CD4-positive, alpha-beta T cell (primary cell): Measurements from ENCODE around the gene MAMDC2. TPM values are rescaled to one million over a fixed set of nuclear protein-coding genes. Genes with fewer than 3 reads are reported as not detected.

Experiments used
- ATAC-seq: fragments of 200-7000 bp; cut with Tn5 transposase; one replicate; pipeline ENCODE4 v1.10.0; 2022; ENCODE audit warnings: mild to moderate bottlenecking; ENCODE audit not compliant: poor library complexity
- CTCF ChIA-PET: fragments of 350-600 bp; sonication (Branson Sonifier 250); formaldehyde crosslinking; loops from one replicate; lab custom pipeline; 2021; ENCODE audit warnings: antibody characterized with exemption, inconsistent platforms; lab: Charles Lee
- POLR2A ChIA-PET: fragments of 350-600 bp; sonication (Branson Sonifier 250); formaldehyde crosslinking; loops from one replicate; lab custom pipeline; 2021; ENCODE audit warnings: antibody characterized with exemption, inconsistent platforms; lab: Charles Lee
- DNase-seq, 14 experiments: peaks; one replicate each; pipeline ENCODE4 v3.0.0-alpha.2; 2013 to 2020; ENCODE audit warnings: mixed read lengths in 2 of 14
- H3K27ac ChIP-seq, 2 donors: one replicate each; pipeline versions ENCODE4 v1.5.1 to v1.7.0; 2013; ENCODE audit warnings: low read length in 2 of 2, low read depth in 1 of 2, mild to moderate bottlenecking in 1 of 2
- H3K27me3 ChIP-seq, 2 experiments: 1 replicate in 1 of 2; 2 replicates in 1 of 2; pipeline versions ENCODE4 v1.6.1 to v1.7.0; 2013; ENCODE audit warnings: low read length in 2 of 2, control low read depth in 1 of 2, mild to moderate bottlenecking in 1 of 2, moderate library complexity in 1 of 2; ENCODE audit not compliant: insufficient read depth in 2 of 2, control insufficient read depth in 1 of 2
- H3K36me3 ChIP-seq: one replicate; pipeline ENCODE4 v1.6.1; 2013; ENCODE audit warnings: low read length, control low read depth; ENCODE audit not compliant: insufficient read depth
- H3K4me1 ChIP-seq: one replicate; pipeline ENCODE4 v1.6.1; 2013; ENCODE audit warnings: low read length, control low read depth; ENCODE audit not compliant: insufficient read depth
- H3K4me3 ChIP-seq: one replicate; pipeline ENCODE4 v1.5.1; 2013; ENCODE audit warnings: mild to moderate bottlenecking, low read length, moderate library complexity
- H3K9me3 ChIP-seq, 2 experiments: 1 replicate in 1 of 2; 2 replicates in 1 of 2; pipeline versions ENCODE4 v1.6.1 to v1.7.0; 2013; ENCODE audit warnings: low read length in 2 of 2, mild to moderate bottlenecking in 2 of 2, control low read depth in 1 of 2, moderate library complexity in 1 of 2; ENCODE audit not compliant: control insufficient read depth in 1 of 2, insufficient read depth in 1 of 2
- H3K27ac Mint-ChIP-seq: one replicate; pipeline ENCODE4 v1.8.0; 2020; ENCODE audit warnings: mixed read lengths
- H3K27me3 Mint-ChIP-seq: one replicate; pipeline ENCODE4 v1.8.0; 2021; ENCODE audit warnings: mixed read lengths
- H3K36me3 Mint-ChIP-seq: one replicate; pipeline ENCODE4 v1.8.0; 2021; ENCODE audit warnings: low read depth, mixed read lengths
- H3K4me1 Mint-ChIP-seq: one replicate; pipeline ENCODE4 v1.8.0; 2021; ENCODE audit warnings: low read depth, mixed read lengths
- H3K4me3 Mint-ChIP-seq: one replicate; pipeline ENCODE4 v1.8.0; 2020; ENCODE audit warnings: mild to moderate bottlenecking, mixed read lengths
- H3K9me3 Mint-ChIP-seq: one replicate; pipeline ENCODE4 v1.8.0; 2020; ENCODE audit warnings: mixed read lengths
- CTCF ChIP-seq: fragments of 200-600 bp; IDR thresholded peaks from one replicate; pipeline ENCODE4 v1.8.0; 2022; ENCODE audit warnings: antibody characterized with exemption, mild to moderate bottlenecking
- intact Hi-C, 2 experiments: fragments of 100-400 bp; cut with DNase I in 1 of 2; cut with micrococcal nuclease in 1 of 2; formaldehyde crosslinking; loops; one replicate each; pipeline versions ENCODE4 v1.15.1 to v1.9.0; 2023 to 2025; cut with DNase I, micrococcal nuclease
- total RNA-seq, 174 experiments: library from RNA in 2 of 174; stranded (reverse) in 2 of 174; gene quantifications; one replicate each; pipeline ENCODE4 v1.2.3 and lab custom pipeline; 2021 to 2026

The MAMDC2 gene
- total RNA-seq, 2 experiments from 2014 or later: 0.08 TPM; not detected in 1

DNA sequence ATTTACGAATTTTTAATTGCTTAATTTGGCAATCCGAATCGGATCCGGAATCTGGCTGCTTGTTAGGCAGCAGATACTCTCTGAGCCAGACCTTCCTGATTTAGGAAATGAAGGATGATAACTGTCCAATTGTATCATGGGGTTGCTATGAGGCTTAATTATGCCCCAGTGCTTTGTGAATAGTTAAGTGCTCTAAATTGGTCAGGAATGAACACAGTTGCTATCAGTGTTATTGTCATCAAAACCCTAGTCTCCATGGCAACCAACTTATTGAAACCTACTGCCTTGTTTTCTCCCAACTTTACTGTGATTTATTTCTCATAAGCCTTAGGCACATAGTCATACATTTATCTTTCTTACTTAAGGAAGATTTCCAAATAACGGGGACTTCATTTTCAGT is 47.9 kb downstream of the MAMDC2 start:
- no peaks in the 10 kb centered on the region for H3K27me3 ChIP-seq
- no peaks in the 10 kb centered on the region for H3K36me3 ChIP-seq
- H3K9me3 ChIP-seq: no peaks in the 10 kb centered on the region
- ATAC-seq (no peak), DNase-seq (no peak)
- ChIA-PET CTCF (no interaction called here), POLR2A (no interaction called here)
- H3K36me3 Mint-ChIP-seq: no peaks in the 10 kb centered on the region
- intact Hi-C loops: no loop called here
- no peak overlapping the region for H3K4me3 Mint-ChIP-seq
- peaks cover 25% of the 10 kb centered on the region for H3K27me3 Mint-ChIP-seq
- no peak overlapping the region for H3K4me3 ChIP-seq
- H3K27ac Mint-ChIP-seq: no peak overlapping the region
- H3K27ac ChIP-seq: no peak overlapping the region
- no peak for TF ChIP-seq CTCF
- no peaks in the 10 kb centered on the region for H3K4me1 ChIP-seq
- H3K9me3 Mint-ChIP-seq: no peaks in the 10 kb centered on the region
- H3K4me1 Mint-ChIP-seq: no peaks in the 10 kb centered on the region

DNA sequence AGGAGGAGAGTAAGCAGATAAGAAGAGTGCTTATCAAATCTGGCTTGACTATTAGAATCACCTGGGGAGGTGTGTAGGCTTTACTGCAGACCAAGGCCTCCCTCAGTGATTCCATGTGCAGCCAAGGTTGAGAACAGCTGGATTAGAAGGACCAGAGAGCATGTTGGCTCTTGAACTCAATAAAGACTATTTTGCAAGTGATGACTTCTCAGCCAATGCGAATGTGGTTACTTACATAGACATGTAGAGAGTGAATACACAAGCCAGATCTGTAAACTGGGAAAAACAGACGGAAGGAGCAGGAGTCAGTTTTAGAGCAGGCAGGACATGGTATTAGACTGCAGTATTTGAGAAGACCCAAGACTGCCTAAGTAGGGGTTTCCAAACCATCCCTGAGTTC is 48.5 kb downstream of the MAMDC2 start:
- no peak for ATAC-seq
- Mint-ChIP-seq H3K36me3 (no peaks in the 10 kb centered on the region), H3K27ac (no peak overlapping the region), H3K27me3 (peaks cover 31% of the 10 kb centered on the region), H3K9me3 (no peaks in the 10 kb centered on the region), H3K4me3 (no peak overlapping the region), H3K4me1 (no peaks in the 10 kb centered on the region)
- ChIA-PET CTCF (no interaction called here), POLR2A (no interaction called here)
- TF ChIP-seq CTCF: no peak
- Histone ChIP-seq H3K27ac (no peak overlapping the region), H3K9me3 (no peaks in the 10 kb centered on the region), H3K36me3 (no peaks in the 10 kb centered on the region), H3K4me1 (no peaks in the 10 kb centered on the region), H3K4me3 (no peak overlapping the region), H3K27me3 (no peaks in the 10 kb centered on the region)
- intact Hi-C loops: no loop called here
- DNase-seq: no peak

DNA sequence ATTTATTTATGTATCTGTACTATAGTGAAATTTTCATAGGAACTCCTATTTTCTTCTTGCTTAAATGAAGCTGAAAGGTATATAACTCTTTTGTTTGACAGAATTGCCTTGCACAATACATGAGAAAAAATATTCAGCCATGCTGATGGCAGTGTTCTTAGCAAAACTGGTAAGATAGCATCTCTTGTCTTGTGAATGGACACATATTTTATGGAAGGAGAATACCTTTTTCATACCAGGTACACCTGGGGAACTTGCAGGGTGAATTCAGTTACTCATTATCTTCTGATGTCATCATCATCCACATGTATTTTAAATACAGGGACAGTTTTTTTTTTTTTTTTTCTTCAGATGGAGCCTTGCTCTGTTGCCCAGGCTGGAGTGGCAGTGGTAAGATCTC is 49.4 kb downstream of the MAMDC2 start:
- no peaks in the 10 kb centered on the region for H3K27me3 ChIP-seq
- TF ChIP-seq CTCF: no peak
- H3K36me3 ChIP-seq: no peaks in the 10 kb centered on the region
- Mint-ChIP-seq H3K27me3 (peaks cover 27% of the 10 kb centered on the region), H3K4me3 (no peak overlapping the region), H3K4me1 (no peaks in the 10 kb centered on the region), H3K9me3 (no peaks in the 10 kb centered on the region), H3K27ac (no peak overlapping the region), H3K36me3 (no peaks in the 10 kb centered on the region)
- POLR2A ChIA-PET: no interaction called here
- H3K27ac ChIP-seq: no peak overlapping the region
- CTCF ChIA-PET: interaction anchor here (0.7 kb wide), 1 partner anchor 1967 kb away, joined by 3 read pairs; the partner anchor contains the start of gene C9orf57
- ATAC-seq: no peak
- intact Hi-C loops: no loop called here
- no peak overlapping the region for H3K4me3 ChIP-seq
- DNase-seq: no peak
- no peaks in the 10 kb centered on the region for H3K4me1 ChIP-seq
- no peaks in the 10 kb centered on the region for H3K9me3 ChIP-seq
